BLaER1 (cell line): Measurements from ENCODE around the gene SNTG2.
"Not testable (repeated sequence)": the region's sequence is repeated elsewhere in the genome, so short reads cannot be mapped to it uniquely, and the experiment has no call there.

Source experiments
- H3K27ac ChIP-seq: shearing (Covaris generic); formaldehyde crosslinking; 2 replicates; pipeline ENCODE4 v1.8.1; 2022
- H3K27me3 ChIP-seq: shearing (Covaris generic); formaldehyde crosslinking; 2 replicates; pipeline ENCODE4 v1.8.1; 2022
- H3K36me3 ChIP-seq: shearing (Covaris generic); formaldehyde crosslinking; 2 replicates; pipeline ENCODE4 v1.8.1; 2022
- H3K4me1 ChIP-seq: shearing (Covaris generic); formaldehyde crosslinking; 2 replicates; pipeline ENCODE4 v1.8.1; 2022
- H3K4me2 ChIP-seq: shearing (Covaris generic); formaldehyde crosslinking; 2 replicates; pipeline ENCODE4 v1.8.1; 2022
- H3K4me3 ChIP-seq: shearing (Covaris generic); formaldehyde crosslinking; 2 replicates; pipeline ENCODE4 v1.8.1; 2022
- H3K9ac ChIP-seq: shearing (Covaris generic); formaldehyde crosslinking; 2 replicates; pipeline ENCODE4 v1.8.1; 2022
- H3K9me3 ChIP-seq: shearing (Covaris generic); formaldehyde crosslinking; 2 replicates; pipeline ENCODE4 v1.8.1; 2022
- H4K20me1 ChIP-seq: shearing (Covaris generic); formaldehyde crosslinking; 2 replicates; pipeline ENCODE4 v1.8.1; 2022
- Cebpa-rat ChIP-seq: shearing (Covaris generic); IDR thresholded peaks from 2 replicates; pipeline ENCODE4 v1.8.1; 2022

The SNTG2 gene

DNA sequence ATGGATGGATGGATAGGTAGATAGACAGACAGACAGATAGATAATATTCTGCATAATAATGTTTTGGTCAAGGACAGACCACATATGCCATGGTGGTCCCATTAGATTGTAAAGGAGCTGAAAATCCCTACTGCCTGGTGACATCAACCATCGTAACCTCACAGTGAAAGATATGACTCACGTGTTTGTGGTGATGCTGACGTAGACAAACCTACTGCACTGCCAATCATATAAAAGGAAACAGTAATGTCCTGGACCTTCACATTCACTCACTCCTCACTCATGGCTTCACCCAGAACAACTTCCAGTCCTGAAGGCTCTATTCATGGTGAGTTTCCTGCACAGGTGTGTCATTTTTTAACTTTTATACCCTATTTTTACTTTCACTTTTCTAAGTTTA, 259.7 kb downstream of the SNTG2 start:
- no peak for TF ChIP-seq Cebpa-rat
- no peaks in the 10 kb centered on the region for H3K4me1 ChIP-seq
- H3K27ac ChIP-seq, result no peak overlapping the region
- no peak overlapping the region for H3K4me2 ChIP-seq
- no peaks in the 10 kb centered on the region for H4K20me1 ChIP-seq
- H3K9ac ChIP-seq, result no peak overlapping the region
- peaks cover 26% of the 10 kb centered on the region for H3K9me3 ChIP-seq
- no peaks in the 10 kb centered on the region for H3K36me3 ChIP-seq
- no peak overlapping the region for H3K4me3 ChIP-seq
- H3K27me3 ChIP-seq, result no peaks in the 10 kb centered on the region

DNA sequence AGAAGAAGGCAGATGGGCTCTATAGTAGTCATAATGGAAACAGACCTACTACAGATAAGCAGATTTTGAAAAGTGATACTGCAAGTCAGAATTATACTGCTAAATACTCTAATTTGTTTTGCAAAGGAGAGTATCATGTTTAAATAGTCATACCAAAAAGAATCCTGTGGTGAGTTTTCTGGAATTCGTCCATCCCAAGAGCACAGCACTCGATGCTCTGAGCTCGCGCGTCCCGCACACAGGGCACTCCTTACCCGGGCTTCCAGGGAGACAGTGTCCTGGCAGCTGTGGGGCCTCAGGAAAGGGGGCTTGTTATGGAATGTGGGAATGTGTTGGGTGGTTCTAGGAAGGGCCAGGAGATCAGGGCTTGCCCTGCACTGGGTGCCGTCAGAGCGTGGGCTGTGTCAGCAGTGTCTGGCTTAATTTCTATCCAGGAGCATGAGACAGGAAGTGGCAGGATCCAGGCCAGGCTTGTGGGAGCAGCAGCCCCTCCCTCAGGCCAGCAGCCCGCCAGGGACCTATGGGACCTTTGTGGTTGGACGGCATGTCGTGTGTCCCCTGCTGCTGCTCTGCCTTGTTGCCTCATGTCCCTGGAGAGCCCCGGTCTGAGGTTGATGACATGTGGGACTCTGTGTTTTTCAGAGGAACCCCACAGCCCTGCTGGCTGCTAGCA, 269.4 kb downstream of the SNTG2 start:
- H3K27ac ChIP-seq, result no peak overlapping the region
- H4K20me1 ChIP-seq, result peaks cover 7% of the 10 kb centered on the region; the same call in 1 of the 2 replicates
- H3K4me1 ChIP-seq, result peaks cover 26% of the 10 kb centered on the region
- H3K36me3 ChIP-seq, result no peaks in the 10 kb centered on the region
- peak overlapping the region; percentile 89 for H3K4me2 ChIP-seq
- H3K9ac ChIP-seq, result peak overlapping the region; percentile 41; the same call in 1 of the 2 replicates
- H3K4me3 ChIP-seq, result no peak overlapping the region
- TF ChIP-seq Cebpa-rat, result 0 out of 2 replicates have a peak, but pooled peaks have one; percentile 42
- H3K27me3 ChIP-seq, result peaks cover 4% of the 10 kb centered on the region; the same call in 1 of the 2 replicates
- H3K9me3 ChIP-seq, result 0 out of 2 replicates have a peak, but pooled peaks cover 5% of the 10 kb centered on the region

DNA sequence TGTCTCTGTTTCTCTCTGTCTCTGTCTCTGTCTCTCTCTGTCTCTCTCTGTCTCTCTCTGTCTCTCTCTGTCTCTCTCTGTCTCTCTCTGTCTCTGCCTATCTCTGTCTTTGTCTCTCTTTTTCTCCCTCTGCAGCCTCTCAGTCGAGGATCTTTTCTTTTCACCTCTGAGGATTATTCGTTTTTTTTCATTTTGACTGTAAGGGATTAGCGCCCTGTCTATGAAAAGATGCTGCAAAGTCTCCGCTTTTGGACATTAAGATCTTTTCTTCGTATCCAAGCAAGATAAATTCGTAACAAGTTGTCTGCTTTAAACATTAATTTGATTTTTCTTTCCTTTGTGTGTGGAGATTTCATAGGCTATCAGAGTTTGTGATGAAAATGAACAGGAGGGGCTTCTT, 271.4 kb downstream of the SNTG2 start:
- no peak for TF ChIP-seq Cebpa-rat
- peaks cover 4% of the 10 kb centered on the region; the same call in 1 of the 2 replicates for H3K27me3 ChIP-seq
- H3K4me2 ChIP-seq, result no peak overlapping the region
- no peaks in the 10 kb centered on the region for H3K36me3 ChIP-seq
- no peak overlapping the region for H3K9ac ChIP-seq
- no peak overlapping the region for H3K27ac ChIP-seq
- H3K9me3 ChIP-seq, result no peaks in the 10 kb centered on the region
- H3K4me1 ChIP-seq, result peaks cover 26% of the 10 kb centered on the region
- no peak overlapping the region for H3K4me3 ChIP-seq
- peaks cover 7% of the 10 kb centered on the region; the same call in 1 of the 2 replicates for H4K20me1 ChIP-seq

GRCh38 chr2:1223791-1224190, 273.1 kb downstream of the SNTG2 start:
- Histone ChIP-seq H3K4me2 (no peak overlapping the region), H3K9me3 (no peaks in the 10 kb centered on the region), H3K4me1 (peaks cover 24% of the 10 kb centered on the region), H3K27me3 (peaks cover 4% of the 10 kb centered on the region; the same call in 1 of the 2 replicates), H3K4me3 (no peak overlapping the region), H3K9ac (no peak overlapping the region), H4K20me1 (peaks cover 7% of the 10 kb centered on the region; the same call in 1 of the 2 replicates), H3K27ac (no peak overlapping the region), H3K36me3 (no peaks in the 10 kb centered on the region)
- no peak for TF ChIP-seq Cebpa-rat

GRCh38 chr2:1224901-1225300, 274.3 kb downstream of the SNTG2 start:
- Histone ChIP-seq H3K4me2 (no peak overlapping the region), H3K9ac (no peak overlapping the region), H3K27ac (no peak overlapping the region), H3K36me3 (no peaks in the 10 kb centered on the region), H3K27me3 (peaks cover 4% of the 10 kb centered on the region; the same call in 1 of the 2 replicates), H3K9me3 (peaks cover 5% of the 10 kb centered on the region), H3K4me1 (peaks cover 15% of the 10 kb centered on the region), H4K20me1 (0 out of 2 replicates have a peak, but pooled peaks cover 7% of the 10 kb centered on the region), H3K4me3 (no peak overlapping the region)
- no peak for TF ChIP-seq Cebpa-rat

GRCh38 chr2:1226766-1227165, 276.1 kb downstream of the SNTG2 start:
- H3K4me1 ChIP-seq, result no peaks in the 10 kb centered on the region
- H3K9me3 ChIP-seq, result peaks cover 13% of the 10 kb centered on the region
- H3K27ac ChIP-seq, result no peak overlapping the region
- H3K27me3 ChIP-seq, result no peaks in the 10 kb centered on the region
- no peak overlapping the region for H3K4me3 ChIP-seq
- TF ChIP-seq Cebpa-rat, result no peak
- no peaks in the 10 kb centered on the region for H4K20me1 ChIP-seq
- H3K4me2 ChIP-seq, result no peak overlapping the region
- no peaks in the 10 kb centered on the region for H3K36me3 ChIP-seq
- no peak overlapping the region for H3K9ac ChIP-seq

- H3K36me3 ChIP-seq, result no peaks in the 10 kb centered on the region
- H3K27me3 ChIP-seq, result no peaks in the 10 kb centered on the region
- H4K20me1 ChIP-seq, result no peaks in the 10 kb centered on the region
- no peak overlapping the region for H3K9ac ChIP-seq
- no peak for TF ChIP-seq Cebpa-rat
- H3K9me3 ChIP-seq, result peaks cover 13% of the 10 kb centered on the region
- H3K4me3 ChIP-seq, result no peak overlapping the region
- H3K4me1 ChIP-seq, result no peaks in the 10 kb centered on the region
- H3K27ac ChIP-seq, result no peak overlapping the region
- no peak overlapping the region for H3K4me2 ChIP-seq
Measured at GRCh38 chr2:1227274-1227900, 276.7 kb downstream of the SNTG2 start.

- H3K9ac ChIP-seq, H3K4me3 ChIP-seq, H3K27me3 ChIP-seq, H3K36me3 ChIP-seq, H3K4me2 ChIP-seq, H3K27ac ChIP-seq, H4K20me1 ChIP-seq, H3K4me1 ChIP-seq: not testable (repeated sequence)
- H3K9me3 ChIP-seq, result peaks cover 13% of the 10 kb centered on the region
Measured at GRCh38 chr2:1229596-1229995, 278.9 kb downstream of the SNTG2 start.

GRCh38 chr2:1230155-1230893, 279.7 kb downstream of the SNTG2 start:
- Histone ChIP-seq H3K4me2 (no peak overlapping the region), H3K4me3 (no peak overlapping the region), H3K9me3 (peaks cover 13% of the 10 kb centered on the region), H3K27ac (no peak overlapping the region), H3K36me3 (no peaks in the 10 kb centered on the region), H3K27me3 (no peaks in the 10 kb centered on the region), H3K4me1 (peaks cover 9% of the 10 kb centered on the region; the same call in 1 of the 2 replicates), H4K20me1 (no peaks in the 10 kb centered on the region), H3K9ac (no peak overlapping the region)
- TF ChIP-seq Cebpa-rat, result no peak
